GM12875 (cell line): ENCODE measurements around the gene GNA15.

Experiments used
- H3K4me3 ChIP-seq: one replicate; pipeline ENCODE4 v1.5.1; 2011; ENCODE audit warnings: low read depth, low read length, control low read depth
- CTCF ChIP-seq: IDR thresholded peaks from 2 replicates; pipeline ENCODE4 v1.5.1; 2011; ENCODE audit warnings: low read depth, mild to moderate bottlenecking, control low read depth, inconsistent platforms, low read length, moderate library complexity, borderline replicate concordance; ENCODE audit not compliant: insufficient read depth

Gene GNA15

GRCh38 chr19:3118232-3119070, 17.4 kb upstream of the GNA15 start:
- no peak for TF ChIP-seq CTCF

GRCh38 chr19:3119071-3119595, 16.7 kb upstream of the GNA15 start:
- H3K4me3 ChIP-seq: no peak overlapping the region
- no peak for TF ChIP-seq CTCF

More at GRCh38 chr19:3118232-3119070, 17.4 kb upstream of the GNA15 start:
- H3K4me3 ChIP-seq: no peak overlapping the region

- no peak overlapping the region for H3K4me3 ChIP-seq
- TF ChIP-seq CTCF: no peak
Observed at GRCh38 chr19:3119693-3120380, 16.0 kb upstream of the GNA15 start.

GRCh38 chr19:3120611-3121276, 15.1 kb upstream of the GNA15 start:
- TF ChIP-seq CTCF: no peak

DNA sequence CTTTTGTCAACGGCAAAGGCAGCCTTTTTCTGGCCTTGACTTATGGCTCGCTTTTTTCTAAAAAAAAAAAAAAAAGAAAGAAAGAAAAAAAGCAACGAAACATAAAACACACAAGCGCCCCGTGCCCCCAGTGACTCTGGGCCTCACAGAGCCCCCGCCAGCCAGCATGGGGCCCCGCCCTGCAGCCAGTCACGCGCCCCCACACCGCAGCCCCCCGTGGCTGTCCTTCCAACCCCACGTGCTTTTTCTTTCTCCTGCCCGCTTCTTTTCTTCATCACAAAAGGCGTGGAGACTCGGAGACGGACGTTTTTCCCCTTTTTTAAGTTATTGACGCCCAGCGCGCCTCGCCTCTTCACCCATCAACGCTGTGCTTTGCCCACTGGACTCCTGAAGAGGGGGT, 14.4 kb upstream of the GNA15 start:
- H3K4me3 ChIP-seq: no peak overlapping the region
- TF ChIP-seq CTCF: no peak

More at GRCh38 chr19:3120611-3121276, 15.1 kb upstream of the GNA15 start:
- H3K4me3 ChIP-seq: no peak overlapping the region

DNA sequence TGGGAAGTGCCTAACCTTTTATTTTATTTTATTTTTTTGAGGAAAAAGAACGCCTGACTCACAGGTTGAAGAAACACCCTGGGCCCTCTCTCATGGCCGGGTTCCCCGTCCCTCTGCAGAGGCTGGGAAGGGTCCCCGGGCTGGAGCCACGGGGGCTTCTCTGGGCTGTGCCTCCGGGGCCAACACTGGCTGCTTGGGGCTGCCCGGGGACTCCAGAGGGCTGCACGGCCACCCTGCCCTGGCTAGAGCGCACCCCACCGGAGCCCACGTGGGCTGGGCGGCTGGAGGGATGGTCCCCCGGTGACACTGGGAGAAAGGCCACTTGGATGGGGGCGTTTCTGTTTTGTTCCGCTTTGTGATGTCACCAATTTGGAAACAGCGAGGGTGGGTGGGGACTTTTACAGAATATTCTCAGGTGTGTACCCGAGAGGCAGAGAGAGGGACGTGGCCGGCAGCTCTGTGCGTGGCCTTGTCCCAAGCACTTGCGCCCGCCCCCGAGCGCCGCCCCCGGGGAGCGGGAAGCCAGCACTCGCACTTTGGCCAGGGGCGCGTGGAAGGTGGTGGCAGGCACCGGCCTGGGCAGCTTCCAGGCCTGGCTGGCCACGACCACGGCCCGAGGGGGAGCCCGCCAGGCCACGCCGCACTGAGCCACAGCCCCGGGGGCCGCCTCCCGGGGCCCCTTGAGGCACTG, 13.9 kb upstream of the GNA15 start:
- H3K4me3 ChIP-seq: no peak overlapping the region
- TF ChIP-seq CTCF: no peak
